Esophagus squamous epithelium (tissue), 5 donors: ENCODE measurements around the gene ATP13A1. TPM values are rescaled to one million over a fixed set of nuclear protein-coding genes. Genes with fewer than 3 reads are reported as not detected.
"Not testable (repeated sequence)": the region's sequence is repeated elsewhere in the genome, so short reads cannot be mapped to it uniquely, and the experiment has no call there.

Source experiments
- DNase-seq: peaks from one replicate; lab custom pipeline; 2025; lab: John Stamatoyannopoulos, UW
- H3K27ac ChIP-seq, 4 donors: fragments of 200-600 bp; sonication (generic); one replicate each; pipeline ENCODE4 v1.5.1; 2016 to 2019; ENCODE audit warnings: mild to moderate bottlenecking in 1 of 4
- H3K27me3 ChIP-seq, 4 donors: fragments of 200-600 bp; sonication (generic); 1 replicate in 3 of 4; 2 replicates in 1 of 4; pipeline versions ENCODE4 v1.5.1 to v1.6.0; 2017 to 2021; ENCODE audit warnings: antibody characterized with exemption in 1 of 4
- H3K36me3 ChIP-seq, 3 donors: fragments of 200-600 bp; sonication (generic); one replicate each; pipeline ENCODE4 v1.5.1; 2016 to 2019
- H3K4me1 ChIP-seq, 3 donors: fragments of 200-600 bp; sonication (generic); one replicate each; pipeline ENCODE4 v1.5.1; 2017 to 2019
- H3K4me3 ChIP-seq, 4 donors: fragments of 200-600 bp; sonication (generic); 1 replicate in 3 of 4; 2 replicates in 1 of 4; pipeline ENCODE4 v1.5.1; 2016 to 2019; ENCODE audit warnings: mild to moderate bottlenecking in 2 of 4, moderate library complexity in 1 of 4
- H3K9me3 ChIP-seq, 3 donors: fragments of 200-600 bp; sonication (generic); one replicate each; pipeline ENCODE4 v1.5.1; 2016 to 2019
- POLR2A ChIP-seq, 4 donors: fragments of 450-650 bp; IDR thresholded peaks; one replicate each; pipeline ENCODE4 v1.6.1; 2017; ENCODE audit warnings: antibody characterized with exemption in 4 of 4, mild to moderate bottlenecking in 4 of 4, moderate library complexity in 3 of 4
- WGBS, 2 donors: methylation state at CpG; one replicate each; pipeline ENCODE4 v1.1.5; 2018; 5-methylcytosine and 5-hydroxymethylcytosine counted together
- intact Hi-C: fragments of 100-400 bp; cut with DNase I; formaldehyde crosslinking; loops from one replicate; pipeline ENCODE4 v1.15.0; 2022
- total RNA-seq, 4 donors: library from RNA; depleted of rRNA; stranded (reverse); fragments of >200 nt; gene quantifications; one replicate each; pipeline ENCODE4 v1.1.0, GENCODE V29; 2016
- TF ChIP-seq, protein P1 (sequence below), 6 experiments: fragments of 450-650 bp in 4 of 6; fragments of 200-600 bp in 2 of 6; sonication (generic) in 2 of 6; IDR thresholded peaks; one replicate each; pipeline ENCODE4 v1.5.1; 2016 to 2019; ENCODE audit warnings: antibody characterized with exemption in 6 of 6, mild to moderate bottlenecking in 4 of 6, moderate library complexity in 4 of 6
- donor health status: DM: yes; HTN: yes; CAD: no.

Gene ATP13A1
- total RNA-seq, 4 donors from 2014 or later, result 79.7 to 257 (median 153) TPM

DNA sequence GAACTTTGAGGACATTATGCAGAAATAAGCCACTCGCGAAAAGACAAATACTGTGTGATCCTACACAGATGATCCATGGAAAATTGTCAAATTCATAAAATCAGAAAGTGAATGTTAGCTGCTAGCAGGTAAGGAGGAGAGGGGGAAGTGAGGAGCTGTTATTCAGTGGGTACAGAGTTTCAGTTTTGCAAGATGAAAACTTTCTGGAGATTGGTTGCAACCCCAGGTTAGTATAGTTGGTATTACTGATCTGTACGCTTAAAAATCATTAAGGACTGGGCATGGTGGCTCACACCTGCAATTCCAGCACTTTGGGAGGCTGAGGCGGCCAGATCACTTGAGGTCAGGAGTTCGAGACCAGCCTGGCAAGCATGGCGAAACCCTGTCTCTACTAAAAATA is 23.1 kb upstream of the ATP13A1 start:
- intact Hi-C loops, result no loop called here
- TF ChIP-seq POLR2A (IDR thresholded peaks at IDR 0.05), result no peak
- TF ChIP-seq, protein P1, sequence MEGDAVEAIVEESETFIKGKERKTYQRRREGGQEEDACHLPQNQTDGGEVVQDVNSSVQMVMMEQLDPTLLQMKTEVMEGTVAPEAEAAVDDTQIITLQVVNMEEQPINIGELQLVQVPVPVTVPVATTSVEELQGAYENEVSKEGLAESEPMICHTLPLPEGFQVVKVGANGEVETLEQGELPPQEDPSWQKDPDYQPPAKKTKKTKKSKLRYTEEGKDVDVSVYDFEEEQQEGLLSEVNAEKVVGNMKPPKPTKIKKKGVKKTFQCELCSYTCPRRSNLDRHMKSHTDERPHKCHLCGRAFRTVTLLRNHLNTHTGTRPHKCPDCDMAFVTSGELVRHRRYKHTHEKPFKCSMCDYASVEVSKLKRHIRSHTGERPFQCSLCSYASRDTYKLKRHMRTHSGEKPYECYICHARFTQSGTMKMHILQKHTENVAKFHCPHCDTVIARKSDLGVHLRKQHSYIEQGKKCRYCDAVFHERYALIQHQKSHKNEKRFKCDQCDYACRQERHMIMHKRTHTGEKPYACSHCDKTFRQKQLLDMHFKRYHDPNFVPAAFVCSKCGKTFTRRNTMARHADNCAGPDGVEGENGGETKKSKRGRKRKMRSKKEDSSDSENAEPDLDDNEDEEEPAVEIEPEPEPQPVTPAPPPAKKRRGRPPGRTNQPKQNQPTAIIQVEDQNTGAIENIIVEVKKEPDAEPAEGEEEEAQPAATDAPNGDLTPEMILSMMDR (IDR thresholded peaks at IDR 0.05), result no peak
- Histone ChIP-seq H3K27me3 (no peaks in the 10 kb centered on the region), H3K27ac (no peak overlapping the region), H3K36me3 (no peaks in the 10 kb centered on the region), H3K4me1 (no peaks in the 10 kb centered on the region), H3K4me3 (no peak overlapping the region), H3K9me3 (peaks cover 0 to 77% (median 23%) of the 10 kb centered on the region in 3 donors)
- WGBS, 2 donors, result 90 to 96% methylated on average over 5 to 6 of the region's 6 CpGs
- DNase-seq, result no peak

DNA sequence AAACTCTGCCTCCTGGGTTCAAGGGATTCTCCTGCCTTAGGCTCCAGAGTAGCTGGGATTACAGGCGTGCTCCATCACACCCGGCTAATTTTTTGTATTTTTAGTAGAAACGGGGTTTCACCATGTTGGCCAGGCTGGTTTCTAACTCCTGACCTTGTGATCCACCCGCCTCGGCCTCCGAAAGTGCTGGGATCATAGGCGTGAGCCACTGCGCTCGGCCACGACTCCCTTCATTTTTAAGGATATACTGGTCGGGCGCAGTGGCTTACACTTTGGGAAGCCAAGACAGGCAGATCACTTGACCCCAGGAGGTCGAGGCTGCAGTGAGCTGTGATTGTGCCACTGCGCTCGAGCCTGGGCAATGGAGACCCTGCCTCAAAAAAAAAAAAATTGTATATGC is 22.6 kb upstream of the ATP13A1 start:
- intact Hi-C loops, H3K27ac ChIP-seq, H3K4me1 ChIP-seq, DNase-seq, H3K36me3 ChIP-seq, H3K4me3 ChIP-seq, H3K27me3 ChIP-seq: not testable (repeated sequence)
- H3K9me3 ChIP-seq, result peaks cover 0 to 77% (median 27%) of the 10 kb centered on the region in 3 donors
- 94 to 97% methylated on average over 13 to 15 of the region's 15 CpGs for WGBS, 2 donors

DNA sequence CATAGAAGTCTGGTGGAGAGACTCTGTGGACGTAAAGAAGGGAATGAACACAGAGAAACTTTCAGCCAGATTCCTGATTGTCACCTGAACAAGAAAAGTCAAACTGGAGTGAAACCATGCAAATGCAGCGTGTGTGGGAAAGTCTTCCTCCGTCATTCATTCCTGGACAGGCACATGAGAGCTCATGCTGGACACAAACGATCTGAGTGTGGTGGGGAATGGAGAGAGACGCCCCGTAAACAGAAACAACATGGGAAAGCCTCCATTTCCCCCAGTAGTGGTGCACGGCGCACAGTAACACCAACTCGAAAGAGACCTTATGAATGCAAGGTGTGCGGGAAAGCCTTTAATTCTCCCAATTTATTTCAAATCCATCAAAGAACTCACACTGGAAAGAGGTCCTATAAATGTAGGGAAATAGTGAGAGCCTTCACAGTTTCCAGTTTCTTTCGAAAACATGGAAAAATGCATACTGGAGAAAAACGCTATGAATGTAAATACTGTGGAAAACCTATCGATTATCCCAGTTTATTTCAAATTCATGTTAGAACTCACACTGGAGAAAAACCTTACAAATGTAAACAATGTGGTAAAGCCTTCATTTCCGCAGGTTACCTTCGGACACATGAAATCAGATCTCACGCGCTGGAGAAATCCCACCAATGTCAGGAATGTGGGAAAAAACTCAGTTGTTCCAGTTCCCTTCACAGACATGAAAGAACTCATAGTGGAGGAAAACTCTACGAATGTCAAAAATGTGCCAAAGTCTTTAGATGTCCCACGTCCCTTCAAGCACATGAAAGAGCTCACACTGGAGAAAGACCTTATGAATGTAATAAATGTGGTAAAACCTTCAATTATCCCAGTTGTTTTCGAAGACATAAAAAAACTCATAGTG is 15.9 kb upstream of the ATP13A1 start:
- no peaks in the 10 kb centered on the region for H3K4me1 ChIP-seq
- H3K27me3 ChIP-seq, result no peaks in the 10 kb centered on the region
- H3K27ac ChIP-seq, result no peak overlapping the region
- H3K9me3 ChIP-seq, result peaks cover 5 to 99% (median 28%) of the 10 kb centered on the region in 3 donors
- no peak overlapping the region for H3K4me3 ChIP-seq
- 95 to 97% methylated on average over 20 of the region's 20 CpGs for WGBS, 2 donors
- intact Hi-C loops, result no loop called here
- TF ChIP-seq POLR2A (IDR thresholded peaks at IDR 0.05), result no peak
- TF ChIP-seq, protein P1 (IDR thresholded peaks at IDR 0.05), result no peak
- DNase-seq, result no peak
- H3K36me3 ChIP-seq, result peaks cover 24 to 69% (median 25%) of the 10 kb centered on the region in 3 donors

DNA sequence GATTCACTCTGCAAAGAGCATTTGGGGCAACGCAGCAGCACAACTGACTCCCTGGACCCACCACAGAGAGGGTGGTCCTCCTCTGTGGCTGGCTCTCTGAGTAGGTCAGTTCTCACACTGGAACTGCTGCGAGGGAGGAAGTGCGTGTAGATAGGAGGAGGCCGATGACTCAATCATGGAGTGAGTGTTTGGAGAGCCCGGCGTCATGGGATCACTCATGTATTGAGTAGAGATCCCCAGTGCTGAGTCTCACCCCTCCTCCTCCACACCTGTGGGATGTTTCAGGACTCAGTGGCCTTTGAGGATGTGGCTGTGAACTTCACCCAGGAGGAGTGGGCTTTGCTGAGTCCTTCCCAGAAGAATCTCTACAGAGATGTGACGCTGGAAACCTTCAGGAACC is 14.1 kb upstream of the ATP13A1 start:
- Histone ChIP-seq H3K4me3 (no peak overlapping the region), H3K36me3 (peaks cover 24 to 88% (median 25%) of the 10 kb centered on the region in 3 donors), H3K27me3 (no peaks in the 10 kb centered on the region), H3K4me1 (no peaks in the 10 kb centered on the region), H3K9me3 (peaks cover 5 to 99% (median 28%) of the 10 kb centered on the region in 3 donors), H3K27ac (no peak overlapping the region)
- TF ChIP-seq, protein P1 (IDR thresholded peaks at IDR 0.05), result no peak
- no peak for TF ChIP-seq POLR2A (IDR thresholded peaks at IDR 0.05)
- intact Hi-C loops, result no loop called here
- no peak for DNase-seq
- WGBS, 2 donors, result 93 to 94% methylated on average over 5 of the region's 7 CpGs

DNA sequence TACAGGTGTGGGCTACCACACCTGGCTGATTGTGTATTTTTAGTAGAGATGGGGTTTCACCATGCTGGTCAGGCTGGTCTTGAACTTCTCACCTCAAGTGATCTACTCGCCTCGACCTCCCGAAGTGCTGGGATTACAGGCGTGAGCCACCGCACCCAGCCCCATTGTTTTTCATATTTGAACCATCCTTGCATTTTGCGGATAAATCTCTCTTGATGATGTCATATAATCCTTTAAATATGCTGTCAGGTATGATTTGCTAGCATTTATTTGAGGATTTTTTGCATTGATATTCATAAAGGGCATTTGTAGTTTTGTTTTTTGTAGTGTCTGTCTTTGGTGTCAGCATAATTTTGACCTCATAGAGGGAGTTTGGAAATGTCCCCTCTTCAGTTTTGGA is 10.8 kb upstream of the ATP13A1 start:
- H3K27ac ChIP-seq, result no peak overlapping the region
- H3K36me3 ChIP-seq, result peaks cover 14 to 73% (median 16%) of the 10 kb centered on the region in 3 donors
- TF ChIP-seq, protein P1 (IDR thresholded peaks at IDR 0.05), result no peak
- TF ChIP-seq POLR2A (IDR thresholded peaks at IDR 0.05), result no peak
- intact Hi-C loops, result no loop called here
- 88 to 97% methylated on average over 6 of the region's 6 CpGs for WGBS, 2 donors
- H3K4me1 ChIP-seq, result peaks cover 0 to 15% (median 6%) of the 10 kb centered on the region in 3 donors
- H3K4me3 ChIP-seq, result no peak overlapping the region
- DNase-seq, result no peak
- H3K9me3 ChIP-seq, result peaks cover 0 to 76% (median 10%) of the 10 kb centered on the region in 3 donors
- no peaks in the 10 kb centered on the region for H3K27me3 ChIP-seq
